ACC112 (cell line): ENCODE data around the gene MCCD1.

ENCODE experiments used
- H2AFZ ChIP-seq: fragments of 200-600 bp; sonication (generic); one replicate; pipeline ENCODE4 v1.6.0; 2017; ENCODE audit warnings: antibody characterized with exemption, low read length; ENCODE audit not compliant: unreplicated experiment
- H3K27ac ChIP-seq: fragments of 200-600 bp; sonication (generic); 2 replicates; pipeline ENCODE4 v1.5.1; 2014; ENCODE audit warnings: low read depth, mild to moderate bottlenecking, antibody characterized with exemption, low read length, moderate library complexity
- H3K27me3 ChIP-seq: fragments of 200-600 bp; sonication (generic); 2 replicates; pipeline ENCODE4 v1.6.1; 2014; ENCODE audit warnings: mild to moderate bottlenecking, antibody characterized with exemption, low read length, moderate library complexity, mixed read lengths; ENCODE audit not compliant: insufficient read depth
- H3K36me3 ChIP-seq: fragments of 200-600 bp; sonication (generic); 2 replicates; pipeline ENCODE4 v1.6.1; 2016; ENCODE audit warnings: mild to moderate bottlenecking, antibody characterized with exemption, low read length, moderate library complexity, mixed read lengths; ENCODE audit not compliant: insufficient read depth
- H3K4me1 ChIP-seq: fragments of 200-600 bp; sonication (generic); one replicate; pipeline ENCODE4 v1.6.1; 2016; ENCODE audit warnings: low read length, mixed read lengths; ENCODE audit not compliant: insufficient read depth, unreplicated experiment, control insufficient read depth
- H3K4me3 ChIP-seq: fragments of 200-600 bp; sonication (generic); 2 replicates; pipeline ENCODE4 v1.5.1; 2014; ENCODE audit warnings: mild to moderate bottlenecking, low read depth, low read length
- H3K79me2 ChIP-seq: fragments of 200-600 bp; sonication (generic); one replicate; pipeline ENCODE4 v1.6.0; 2016; ENCODE audit warnings: low read length; ENCODE audit not compliant: control insufficient read depth, unreplicated experiment, insufficient read depth

Gene MCCD1

DNA sequence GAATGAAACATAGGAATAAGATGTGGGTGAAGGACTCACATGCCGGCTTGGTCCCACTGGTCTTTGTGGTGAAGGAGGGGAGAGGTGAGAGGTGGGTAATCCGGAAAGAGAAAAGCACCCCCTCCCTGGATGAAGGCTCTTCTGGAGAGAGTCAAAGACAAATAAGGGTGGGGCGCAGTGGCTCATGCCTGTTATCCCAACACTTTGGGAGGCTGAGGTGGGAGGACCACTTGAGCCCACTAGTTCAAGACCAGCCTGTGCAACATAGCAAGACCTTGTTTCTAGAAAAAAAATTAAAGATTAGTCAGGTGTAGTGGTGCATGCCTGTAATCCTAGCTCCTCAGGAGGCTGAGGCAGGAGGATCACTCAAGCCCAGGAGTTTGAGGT is 50.4 kb downstream of the MCCD1 start:
- no peak overlapping the region for H3K4me3 ChIP-seq
- H3K36me3 ChIP-seq = no peaks in the 10 kb centered on the region
- H3K27me3 ChIP-seq = peaks cover 7% of the 10 kb centered on the region
- no peak overlapping the region for H3K27ac ChIP-seq
- H3K79me2 ChIP-seq = peaks cover 4% of the 10 kb centered on the region
- no peak overlapping the region for H2AFZ ChIP-seq
- peaks cover 5% of the 10 kb centered on the region for H3K4me1 ChIP-seq
